Measurements from ENCODE around the gene NIPBL. TPM values are rescaled to one million over a fixed set of nuclear protein-coding genes. Genes with fewer than 3 reads are reported as not detected.

NIPBL gene
- total and polyA plus RNA-seq, 2 of the 8 experiments (the other 6 are each of a cell fraction or from before 2014, with no cell fraction given): 21.1 to 53.5 TPM

DNA sequence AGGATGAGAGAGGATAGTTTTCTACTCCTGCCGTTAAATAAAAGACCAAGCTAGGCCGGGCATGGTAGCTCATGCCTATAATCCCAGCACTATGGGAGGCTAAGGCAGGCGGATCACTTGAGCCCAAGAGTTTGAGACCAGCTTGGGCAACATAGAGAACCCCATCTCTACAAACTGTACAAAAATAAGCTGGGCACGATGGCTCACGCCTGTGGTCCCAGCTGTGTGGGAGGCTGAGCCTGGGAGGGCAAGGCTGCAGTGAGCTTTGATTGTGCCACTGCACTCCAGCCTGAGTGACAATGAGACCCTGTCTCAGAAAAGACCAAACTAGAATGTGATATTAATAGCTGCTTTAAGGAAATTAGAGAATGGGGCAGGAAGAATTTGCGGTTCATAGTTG lies 158.4 kb downstream of the NIPBL start:
- H3K36me3 ChIP-seq (ENCODE audit: control insufficient read depth in 2 of 4, insufficient read depth in 4 of 4, low read length in 3 of 4): peaks cover 0 to 19% (median 3%) of the 10 kb centered on the region in 4 experiments; a peak in 3 of 8 replicates
- H3K23ac ChIP-seq (ENCODE audit: insufficient read length): no peak overlapping the region
- H2BK20ac ChIP-seq (ENCODE audit: low read length): no peak overlapping the region
- ChIA-PET CTCF (ENCODE audit: partially characterized antibody) (interaction anchor here (1.0 to 2.1 kb wide), 2 partner anchors 9 to 30 kb away, joined by 5 to 6 read pairs; no protein-coding TSS in a partner anchor), POLR2A (ENCODE audit: partially characterized antibody) (no interaction called here)
- 93% methylated on average over 6 of the region's 6 CpGs; no CpG with 5 or more reads in 1 of the 2 experiments for WGBS, 2 experiments (ENCODE audit: extremely low coverage in 1 of 2, insufficient coverage in 1 of 2, insufficient read length in 1 of 2, insufficient replicate concordance in 2 of 2, low coverage in 1 of 2, low lambda C conversion rate in 2 of 2, missing lambda C conversion rate in 1 of 2)
- H4K5ac ChIP-seq (ENCODE audit: insufficient read length, low read depth, low read length): no peak overlapping the region
- no peaks in the 10 kb centered on the region for H3K9me3 ChIP-seq (ENCODE audit: insufficient read depth in 2 of 2, low read depth in 1 of 2, low read length in 1 of 2)
- no peaks in the 10 kb centered on the region for H3K4me1 ChIP-seq (replicated peaks in 1 of 4; ENCODE audit: control insufficient read depth in 3 of 4, insufficient read depth in 4 of 4, low read length in 3 of 4)
- no peak overlapping the region for H3K4me2 ChIP-seq (ENCODE audit: insufficient read depth in 1 of 2, low read depth in 2 of 2, low read length in 2 of 2)
- FAIRE-seq (no peak), DNase-seq (ENCODE audit: low read depth in 1 of 2, low spot score in 2 of 2) (no peak)
- H2AK5ac ChIP-seq (ENCODE audit: low read depth, low read length): no peak overlapping the region
- no peaks in the 10 kb centered on the region for H3K79me1 ChIP-seq (ENCODE audit: low read depth, low read length)
- no peak overlapping the region for H3K56ac ChIP-seq (replicated peaks; ENCODE audit: insufficient read length, low read depth, low read length)
- H3K9ac ChIP-seq (replicated peaks in 1 of 4; ENCODE audit: extremely low read depth in 1 of 4, low read depth in 3 of 4, low read length in 3 of 4): no peak overlapping the region
- H4K8ac ChIP-seq (ENCODE audit: extremely low read depth, insufficient read depth, low read length): no peak overlapping the region
- no peaks in the 10 kb centered on the region; the same call in 1 of the 2 replicates for H3K23me2 ChIP-seq (ENCODE audit: low read depth, low read length)
- H2BK15ac ChIP-seq (ENCODE audit: low read length): no peak overlapping the region
- no peak overlapping the region for H3K14ac ChIP-seq (ENCODE audit: insufficient read length)
- no peak overlapping the region for H3K4me3 ChIP-seq (ENCODE audit: extremely low read depth in 1 of 4, insufficient read depth in 2 of 4, low read depth in 3 of 4, low read length in 4 of 4)
- H3K4ac ChIP-seq (replicated peaks; ENCODE audit: insufficient read length, low read depth, low read length): no peak overlapping the region
- H3K27me3 ChIP-seq (replicated peaks in 1 of 4; ENCODE audit: control insufficient read depth in 3 of 4, extremely low read depth in 1 of 4, insufficient read depth in 3 of 4, low read length in 3 of 4): no peaks in the 10 kb centered on the region
- no peak overlapping the region for H3K18ac ChIP-seq (ENCODE audit: extremely low read depth, low read length)
- no peak overlapping the region for H2BK12ac ChIP-seq (ENCODE audit: low read depth, low read length)
- no peak overlapping the region for H2BK5ac ChIP-seq (ENCODE audit: low read depth, low read length)
- no peaks in the 10 kb centered on the region for H3K79me2 ChIP-seq (ENCODE audit: control insufficient read depth in 1 of 2, insufficient read depth in 2 of 2, low read length in 2 of 2)
- H4K91ac ChIP-seq (replicated peaks; ENCODE audit: insufficient read length, low read length): no peak overlapping the region
- H2AFZ ChIP-seq (ENCODE audit: low read length): no peak overlapping the region
- TF ChIP-seq TEAD4 (IDR thresholded peaks at IDR 0.05; ENCODE audit: low read depth, low read length) (no peak), MAFK (IDR thresholded peaks at IDR 0.05; ENCODE audit: low read depth, low read length) (no peak), CTBP2 (IDR thresholded peaks at IDR 0.05; ENCODE audit: borderline replicate concordance, insufficient read depth, insufficient read length, low read length) (no peak), GABPA (IDR thresholded peaks at IDR 0.05; ENCODE audit: borderline replicate concordance, insufficient read depth, low read length) (no peak), TBP (IDR thresholded peaks at IDR 0.05; ENCODE audit: low read depth, low read length) (no peak), EZH2 (IDR thresholded peaks at IDR 0.05; ENCODE audit: low read depth, low read length, severe bottlenecking) (no peak), SUZ12 (IDR thresholded peaks at IDR 0.05; ENCODE audit: low read length) (no peak)
- TF ChIP-seq, protein P1, sequence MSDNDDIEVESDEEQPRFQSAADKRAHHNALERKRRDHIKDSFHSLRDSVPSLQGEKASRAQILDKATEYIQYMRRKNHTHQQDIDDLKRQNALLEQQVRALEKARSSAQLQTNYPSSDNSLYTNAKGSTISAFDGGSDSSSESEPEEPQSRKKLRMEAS (IDR thresholded peaks at IDR 0.05): no peak
- no peaks in the 10 kb centered on the region for H4K20me1 ChIP-seq (replicated peaks in 1 of 2; ENCODE audit: control insufficient read depth in 1 of 2, insufficient read depth in 2 of 2, low read length in 2 of 2)
- H2BK120ac ChIP-seq (replicated peaks; ENCODE audit: low read depth, low read length): no peak overlapping the region
- no peak overlapping the region for H3K27ac ChIP-seq (ENCODE audit: low read depth, low read length)

Data from H1 (cell line).